ENCODE data around the gene COL6A3. TPM values are rescaled to one million over a fixed set of nuclear protein-coding genes. Genes with fewer than 3 reads are reported as not detected.
"Not testable (repeated sequence)": the region's sequence is repeated elsewhere in the genome, so short reads cannot be mapped to it uniquely, and the experiment has no call there.

The COL6A3 gene
- polyA plus RNA-seq, 3 donors, result 223 to 239 (median 227) TPM

DNA sequence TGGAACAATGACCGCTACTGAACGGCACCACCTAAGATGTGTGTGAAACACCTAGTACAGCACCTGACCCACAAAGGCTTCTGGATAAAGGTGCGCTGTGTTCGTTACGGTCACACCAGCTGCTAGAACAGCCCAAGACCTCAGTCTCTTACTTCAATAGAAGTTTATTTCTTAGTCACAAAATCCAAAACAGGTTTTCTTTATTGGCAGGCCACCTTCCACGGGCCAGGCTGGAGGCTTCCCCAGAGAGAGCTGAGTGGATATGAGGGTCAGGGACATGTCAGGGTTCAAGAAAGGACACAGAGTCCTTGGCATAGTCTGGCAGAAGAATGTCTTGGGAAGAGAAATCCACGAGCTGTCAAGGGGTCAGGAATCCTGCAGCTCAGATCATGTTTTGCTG, 92.2 kb downstream of the COL6A3 start:
- no peak for DNase-seq (ENCODE audit: low read depth in 3 of 3, low spot score in 2 of 3)

DNA sequence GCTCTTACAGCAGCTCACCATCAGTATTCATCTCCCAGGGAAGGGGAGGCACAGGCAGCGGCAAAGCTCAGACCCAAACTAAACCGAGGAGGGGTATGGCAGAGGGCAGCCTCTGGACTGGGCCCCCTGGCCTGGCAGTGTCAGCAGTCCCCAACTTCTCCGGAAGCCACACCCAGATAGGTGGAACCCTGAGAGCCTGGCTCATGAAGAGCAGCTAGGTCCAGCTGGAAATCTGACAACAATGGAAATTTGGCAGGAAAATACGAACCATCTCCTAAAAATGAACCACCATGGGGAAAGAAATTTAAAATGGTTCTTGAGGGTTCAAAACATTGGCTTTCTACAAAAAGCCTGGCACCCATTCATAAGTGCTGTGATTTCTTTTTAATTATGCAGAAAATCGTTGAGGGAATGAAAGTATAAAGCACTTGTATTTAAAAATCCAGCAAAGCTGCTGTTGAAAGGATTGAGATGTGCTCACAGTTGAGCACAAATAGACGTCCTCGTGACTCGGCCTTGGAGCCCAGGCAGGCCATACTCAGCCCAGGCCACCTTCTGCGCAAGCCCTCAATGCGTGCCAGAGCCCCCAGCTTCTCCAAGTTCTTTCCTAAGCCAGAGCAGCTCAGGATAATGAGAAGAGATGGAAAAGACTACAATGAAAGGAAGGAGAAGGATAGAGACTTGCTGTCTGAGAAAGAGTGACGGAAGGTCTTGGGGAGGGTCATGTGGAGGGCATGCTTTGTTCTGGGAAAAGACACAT, 93.0 kb downstream of the COL6A3 start:
- no peak for DNase-seq (ENCODE audit: low read depth in 3 of 3, low spot score in 2 of 3)

DNA sequence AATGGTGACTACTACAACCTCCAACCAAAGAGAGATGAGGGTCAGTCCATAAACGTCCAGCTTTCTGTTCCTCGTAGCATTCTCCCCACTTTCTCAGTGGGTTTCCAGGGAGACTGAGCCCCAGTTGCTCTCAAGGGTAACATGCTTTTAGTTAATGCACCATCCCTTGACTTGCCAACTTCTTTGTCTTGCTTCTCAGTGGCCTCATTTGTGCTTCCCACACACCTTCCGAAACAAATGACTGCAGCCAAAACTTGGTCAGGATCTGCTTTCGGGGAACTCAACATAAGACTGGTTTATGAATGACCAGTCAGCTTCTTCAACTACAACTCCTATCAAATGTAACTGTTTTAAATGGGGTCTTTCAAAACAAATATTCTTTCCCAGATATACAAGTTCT, 94.1 kb downstream of the COL6A3 start:
- no peak for DNase-seq (ENCODE audit: low read depth in 3 of 3, low spot score in 2 of 3)

GRCh38 chr2:237319086-237319820, 94.7 kb downstream of the COL6A3 start:
- DNase-seq (ENCODE audit: low read depth in 3 of 3, low spot score in 2 of 3), result no peak

GRCh38 chr2:237316339-237316738, 97.6 kb downstream of the COL6A3 start:
- no peak for DNase-seq (ENCODE audit: low read depth in 3 of 3, low spot score in 2 of 3)

DNA sequence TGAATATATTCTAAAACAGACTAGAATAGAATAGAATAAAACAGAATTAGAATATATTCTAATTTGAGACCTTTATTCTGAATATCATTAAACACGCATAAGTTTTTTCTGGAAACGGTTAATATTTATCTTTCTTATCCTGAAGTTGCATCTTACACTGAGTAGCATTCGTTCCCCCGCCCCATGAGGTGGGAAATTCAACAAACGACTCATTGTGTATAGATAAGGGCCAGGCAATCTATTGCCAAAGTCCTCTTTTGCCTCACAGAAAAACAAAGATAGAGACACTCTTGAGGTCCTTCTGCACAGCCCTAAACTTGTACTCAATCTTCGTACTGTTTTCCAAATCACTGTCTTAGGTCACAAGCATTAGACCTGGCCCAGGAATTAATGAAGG, 98.1 kb downstream of the COL6A3 start:
- no peak for DNase-seq (ENCODE audit: low read depth in 3 of 3, low spot score in 2 of 3)

- peak; percentile 80 to 85 (median 81) for DNase-seq (ENCODE audit: low read depth in 3 of 3, low spot score in 2 of 3)
Observed at GRCh38 chr2:237315170-237315828, 98.7 kb downstream of the COL6A3 start.

GRCh38 chr2:237314681-237315080, 99.3 kb downstream of the COL6A3 start:
- no peak for DNase-seq (ENCODE audit: low read depth in 3 of 3, low spot score in 2 of 3)

- DNase-seq (ENCODE audit: low read depth in 3 of 3, low spot score in 2 of 3), result no peak
Observed at GRCh38 chr2:237314198-237314597, 99.8 kb downstream of the COL6A3 start.

GRCh38 chr2:237312021-237312755, 101.8 kb downstream of the COL6A3 start:
- DNase-seq (ENCODE audit: low read depth in 3 of 3, low spot score in 2 of 3), result no peak

DNA sequence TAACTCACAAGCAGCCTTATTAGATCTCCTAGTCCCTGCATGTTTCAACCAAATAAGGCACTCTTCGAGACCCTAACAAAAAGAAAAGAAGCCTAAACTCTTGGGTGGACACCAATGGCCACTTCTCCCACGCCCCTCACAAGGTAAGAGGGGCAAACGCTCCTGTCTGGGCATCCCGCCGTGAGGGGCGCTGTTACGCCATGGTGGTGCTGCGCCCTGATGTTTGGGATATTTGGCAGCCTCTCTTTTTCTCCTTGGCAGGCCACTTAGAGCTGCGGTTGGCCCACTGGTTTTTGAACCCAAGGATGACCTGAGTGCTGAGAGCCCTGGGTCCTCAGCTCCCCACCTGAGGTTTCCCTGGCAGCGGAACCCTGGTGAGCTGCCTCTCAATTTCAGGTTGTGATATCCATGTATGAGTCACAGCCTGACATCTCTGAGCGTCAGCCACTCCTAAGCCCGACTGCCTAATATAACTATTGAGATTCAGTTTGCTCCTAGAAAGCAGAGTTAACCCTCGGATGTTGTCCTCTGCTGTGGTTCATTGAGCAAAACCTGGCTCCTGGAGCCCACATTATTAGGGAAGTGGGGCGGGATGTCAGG, 103.3 kb downstream of the COL6A3 start:
- DNase-seq (ENCODE audit: low read depth in 3 of 3, low spot score in 2 of 3), result no peak

GRCh38 chr2:237309416-237309815, 104.5 kb downstream of the COL6A3 start:
- no peak for DNase-seq (ENCODE audit: low read depth in 3 of 3, low spot score in 2 of 3)

DNA sequence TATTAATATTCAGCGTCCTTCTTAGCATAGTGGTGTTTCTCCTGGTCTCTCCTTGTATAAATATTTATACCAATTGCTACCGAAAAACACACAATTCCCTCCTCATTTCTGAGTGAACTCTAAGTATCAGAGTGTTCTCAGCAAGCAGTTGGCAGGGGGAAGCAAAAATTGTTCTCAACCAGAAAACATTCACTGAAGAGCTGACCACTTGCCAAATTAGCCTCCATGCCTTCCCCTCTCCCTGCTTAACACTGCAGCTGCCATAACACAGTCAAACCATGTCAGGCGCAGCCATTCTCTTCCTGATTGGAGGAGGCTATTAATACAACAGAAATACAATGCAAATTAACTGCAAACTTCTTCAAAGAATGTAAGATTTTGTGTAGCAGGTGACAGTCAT, 105.0 kb downstream of the COL6A3 start:
- no peak for DNase-seq (ENCODE audit: low read depth in 3 of 3, low spot score in 2 of 3)

DNA sequence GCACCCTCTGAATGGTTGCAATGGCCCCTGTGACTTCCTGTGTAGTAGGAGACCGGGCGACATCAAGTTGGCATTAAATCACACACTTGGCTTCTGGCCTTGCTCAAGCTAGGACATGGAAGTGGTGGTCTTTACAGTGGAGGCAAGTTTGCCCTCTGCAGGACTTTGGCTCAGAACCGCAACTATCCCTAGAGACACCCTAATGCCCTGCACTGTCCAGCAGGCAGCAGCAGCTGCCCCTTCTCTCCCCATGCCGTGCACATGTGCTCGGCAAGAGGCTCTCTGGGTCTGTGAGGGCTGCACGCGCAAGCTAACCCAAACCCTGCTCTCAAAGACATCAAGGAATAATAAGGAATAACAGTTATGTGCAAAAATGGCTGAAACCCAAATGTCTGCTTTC, 106.5 kb downstream of the COL6A3 start:
- no peak for DNase-seq (ENCODE audit: low read depth in 3 of 3, low spot score in 2 of 3)

GRCh38 chr2:237306787-237307170, 107.2 kb downstream of the COL6A3 start:
- DNase-seq (ENCODE audit: low read depth in 3 of 3, low spot score in 2 of 3), result no peak

DNA sequence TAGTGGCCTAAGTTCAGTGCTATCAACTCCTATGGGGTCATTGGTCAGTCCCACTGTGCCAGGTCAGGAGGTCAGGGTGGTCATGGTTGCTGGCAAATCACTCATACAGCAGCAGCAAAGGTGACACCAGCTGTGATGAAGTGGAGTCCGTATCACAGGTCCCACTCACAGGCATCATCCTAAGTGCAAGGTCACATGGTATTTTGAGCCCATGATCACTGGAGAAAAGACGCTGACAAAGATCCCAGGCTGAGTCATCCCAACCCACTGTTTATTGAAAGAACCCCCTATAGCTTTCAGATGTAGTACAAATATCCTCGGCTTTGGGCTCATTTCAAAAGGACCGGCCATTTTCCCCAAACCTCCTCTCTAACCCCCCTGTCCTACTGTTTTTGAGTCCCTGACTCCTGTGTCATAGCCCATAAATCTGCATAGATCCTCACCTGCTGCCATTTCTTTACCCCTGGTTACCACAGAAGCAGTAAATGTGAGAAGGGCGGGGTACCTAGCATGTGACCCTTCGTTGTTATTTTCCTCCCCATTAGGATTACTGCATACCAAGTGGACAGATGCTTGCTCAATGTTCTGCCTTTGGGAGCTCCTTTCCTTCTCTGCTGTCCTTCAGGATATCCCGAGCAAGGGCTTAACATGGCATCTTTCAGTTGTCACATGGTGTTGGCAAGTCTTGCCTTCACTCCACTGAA, 107.7 kb downstream of the COL6A3 start:
- DNase-seq (ENCODE audit: low read depth in 3 of 3, low spot score in 2 of 3), result no peak

DNA sequence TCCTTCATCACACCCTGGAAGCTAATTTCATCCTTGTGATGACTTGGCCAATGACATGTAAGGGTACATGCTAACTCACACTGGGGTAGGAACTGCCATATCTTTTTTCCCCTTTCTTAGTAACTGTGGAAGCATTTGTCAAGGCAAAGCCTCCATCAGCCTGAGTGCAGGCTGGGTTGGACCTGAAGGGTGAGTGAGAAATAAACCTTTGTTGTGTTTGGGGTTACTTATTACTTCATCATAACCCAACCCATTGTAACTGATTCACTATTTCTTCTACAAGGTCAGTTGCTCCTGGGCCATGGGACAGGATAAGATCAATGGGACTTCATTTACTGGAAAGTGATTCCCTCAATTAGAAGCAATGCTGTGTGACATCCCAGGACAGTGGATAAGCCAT, 108.4 kb downstream of the COL6A3 start:
- no peak for DNase-seq (ENCODE audit: low read depth in 3 of 3, low spot score in 2 of 3)

DNA sequence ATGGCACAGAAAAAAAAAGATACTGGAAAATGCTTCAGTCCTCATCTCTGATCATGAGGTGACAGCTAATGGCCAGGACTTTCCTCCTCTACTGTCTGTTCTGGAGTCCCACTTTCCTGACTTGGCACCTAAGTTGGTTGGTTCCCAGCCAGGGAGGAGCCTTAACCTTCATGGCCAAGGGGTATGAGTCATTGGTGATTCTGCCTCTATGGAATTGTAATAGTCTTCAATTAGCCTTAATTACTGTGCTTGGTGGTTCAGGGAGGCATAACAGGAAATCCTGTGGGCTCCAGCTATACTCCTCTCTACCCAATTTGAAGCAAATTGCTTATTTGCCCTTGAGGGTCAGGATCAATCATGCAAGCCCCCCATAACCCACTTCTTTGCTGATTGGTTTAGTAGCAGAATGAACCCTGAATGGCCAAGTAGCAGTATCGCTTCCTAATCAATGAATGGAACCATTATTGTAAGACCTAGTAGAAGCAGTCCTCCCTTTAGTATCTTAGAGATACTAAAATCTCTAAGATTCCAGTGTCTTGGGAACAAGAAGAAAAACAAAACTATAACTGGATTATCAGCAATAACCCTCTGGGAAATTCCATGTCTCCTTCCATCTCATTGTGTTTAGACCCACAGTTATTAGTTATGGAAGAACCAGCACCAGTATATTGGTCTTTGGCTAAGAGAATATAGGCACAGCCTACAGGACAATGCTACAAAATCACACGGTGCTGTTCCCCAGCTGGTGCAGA, 109.0 kb downstream of the COL6A3 start:
- DNase-seq (ENCODE audit: low read depth in 3 of 3, low spot score in 2 of 3), result no peak

GRCh38 chr2:237303244-237303643, 110.7 kb downstream of the COL6A3 start:
- DNase-seq (ENCODE audit: low read depth in 3 of 3, low spot score in 2 of 3), result not testable (repeated sequence)

All from right renal cortex interstitium (tissue), 3 donors.